B cell (primary cell): Measurements from ENCODE around the gene LRRK2. TPM values are rescaled to one million over a fixed set of nuclear protein-coding genes. Genes with fewer than 3 reads are reported as not detected.

Experiments used
- ATAC-seq: fragments of 200-7000 bp; cut with Tn5 transposase; one replicate; pipeline ENCODE4 v1.10.0; 2021; ENCODE audit warnings: low read depth, mild to moderate bottlenecking, moderate number of reproducible peaks, moderate library complexity
- CTCF ChIA-PET: fragments of 350-600 bp; sonication (Branson Sonifier 250); formaldehyde crosslinking; loops from one replicate; lab custom pipeline; 2021; ENCODE audit warnings: antibody characterized with exemption, inconsistent platforms; lab: Charles Lee
- POLR2A ChIA-PET: fragments of 350-600 bp; sonication (Branson Sonifier 250); formaldehyde crosslinking; loops from one replicate; lab custom pipeline; 2021; ENCODE audit warnings: antibody characterized with exemption; lab: Charles Lee
- DNase-seq: peaks from one replicate; pipeline ENCODE4 v3.0.0; 2013
- H2AFZ ChIP-seq: 2 replicates; pipeline ENCODE4 v1.6.1; 2012; ENCODE audit warnings: mild to moderate bottlenecking, low read depth, low read length; ENCODE audit not compliant: insufficient read depth, poor library complexity, severe bottlenecking
- H3K27ac ChIP-seq, 2 donors: 1 replicate in 1 of 2; 2 replicates in 1 of 2; pipeline ENCODE4 v1.5.1; 2012 to 2013; ENCODE audit warnings: low read length in 2 of 2, mild to moderate bottlenecking in 2 of 2, moderate library complexity in 1 of 2
- H3K27me3 ChIP-seq, 4 experiments: fragments of 200-600 bp in 1 of 4; sonication (generic) in 1 of 4; replicated peaks in 1 of 4; 1 replicate in 2 of 4; 2 replicates in 2 of 4; pipeline versions ENCODE4 v1.6.1 to v1.7.0; 2013 to 2016; ENCODE audit warnings: low read length in 3 of 4, mild to moderate bottlenecking in 2 of 4, mixed read lengths in 1 of 4, moderate library complexity in 1 of 4; ENCODE audit not compliant: insufficient read depth in 4 of 4, control insufficient read depth in 3 of 4; ENCODE audit errors: control extremely low read depth in 1 of 4
- H3K36me3 ChIP-seq, 2 experiments: replicated peaks in 1 of 2; 1 replicate in 1 of 2; 2 replicates in 1 of 2; pipeline versions ENCODE4 v1.6.1 to v1.7.1; 2013; ENCODE audit warnings: low read length in 1 of 2; ENCODE audit not compliant: insufficient read depth in 2 of 2, control insufficient read depth in 1 of 2; ENCODE audit errors: control extremely low read depth in 1 of 2, extremely low read depth in 1 of 2
- H3K4me1 ChIP-seq, 2 donors: fragments of 200-600 bp in 1 of 2; sonication (generic) in 1 of 2; 1 replicate in 1 of 2; 2 replicates in 1 of 2; pipeline versions ENCODE4 v1.5.1 to v1.6.1; 2013 to 2017; ENCODE audit warnings: low read length in 2 of 2; ENCODE audit not compliant: control insufficient read depth in 2 of 2, insufficient read depth in 2 of 2
- H3K4me2 ChIP-seq: replicated peaks from 2 replicates; pipeline ENCODE3; 2012; ENCODE audit warnings: mild to moderate bottlenecking, low read depth, low read length; ENCODE audit not compliant: poor library complexity, severe bottlenecking
- H3K4me3 ChIP-seq, 5 experiments: fragments of 200-600 bp in 1 of 5; sonication (generic) in 1 of 5; 1 replicate in 3 of 5; 2 replicates in 2 of 5; pipeline versions ENCODE4 v1.5.1 to v1.7.0; 2011 to 2016; ENCODE audit warnings: low read length in 4 of 5, mild to moderate bottlenecking in 4 of 5, low read depth in 2 of 5, control low read depth in 1 of 5, moderate library complexity in 1 of 5; ENCODE audit not compliant: insufficient read depth in 1 of 5; ENCODE audit errors: control extremely low read depth in 1 of 5, extremely low read depth in 1 of 5
- H3K79me2 ChIP-seq: fragments of 200-600 bp; sonication (generic); one replicate; pipeline ENCODE4 v1.6.0; 2016; ENCODE audit warnings: low read length; ENCODE audit not compliant: control insufficient read depth, insufficient read depth
- H3K9ac ChIP-seq: fragments of 200-600 bp; sonication (generic); 2 replicates; pipeline ENCODE4 v1.6.1; 2017; ENCODE audit warnings: mild to moderate bottlenecking, low read length, moderate library complexity
- H3K9me3 ChIP-seq, 3 donors: one replicate each; pipeline versions ENCODE4 v1.6.1 to v1.7.1; 2013; ENCODE audit warnings: low read length in 2 of 3; ENCODE audit not compliant: control insufficient read depth in 2 of 3, insufficient read depth in 1 of 3; ENCODE audit errors: control extremely low read depth in 1 of 3
- H4K20me1 ChIP-seq: 2 replicates; pipeline ENCODE4 v1.6.0; 2012; ENCODE audit warnings: mild to moderate bottlenecking, low read length; ENCODE audit not compliant: insufficient read depth, control insufficient read depth, poor library complexity, severe bottlenecking
- H3K27ac Mint-ChIP-seq: one replicate; pipeline ENCODE4 v1.8.0; 2021; ENCODE audit warnings: mixed read lengths
- H3K27me3 Mint-ChIP-seq: one replicate; pipeline ENCODE4 v1.8.0; 2021; ENCODE audit warnings: mixed read lengths
- H3K4me1 Mint-ChIP-seq: one replicate; pipeline ENCODE4 v1.8.0; 2021; ENCODE audit warnings: mixed read lengths
- H3K4me3 Mint-ChIP-seq: one replicate; pipeline ENCODE4 v1.8.0; 2021; ENCODE audit warnings: mixed read lengths
- H3K9me3 Mint-ChIP-seq: one replicate; pipeline ENCODE4 v1.8.0; 2022; ENCODE audit warnings: mixed read lengths; ENCODE audit not compliant: insufficient read depth
- EZH2 ChIP-seq: IDR thresholded peaks from 2 replicates; pipeline ENCODE4 v1.6.1; 2012; ENCODE audit warnings: borderline replicate concordance, low read depth, mild to moderate bottlenecking, moderate library complexity, low read length; ENCODE audit not compliant: insufficient read depth, poor library complexity, severe bottlenecking
- WGBS: methylation state at CpG from one replicate; pipeline ENCODE4 v1.1.5; 2013; ENCODE audit warnings: missing lambda C conversion rate; ENCODE audit not compliant: insufficient coverage; 5-methylcytosine and 5-hydroxymethylcytosine counted together
- intact Hi-C: fragments of 100-400 bp; cut with micrococcal nuclease; formaldehyde crosslinking; loops from one replicate; pipeline ENCODE4 v1.10.0; 2022
- polyA plus RNA-seq: library from polyadenylated mRNA; depleted of rRNA; stranded (reverse); fragments of >200 nt; gene quantifications from 2 replicates; pipeline ENCODE4 v1.2.3, GENCODE V29; 2012
- total RNA-seq, 2 donors: library from RNA; stranded (reverse); fragments of 120-200 nt in 1 of 2; gene quantifications; 1 replicate in 1 of 2; 2 replicates in 1 of 2; pipeline versions ENCODE4 v1.2.3 to v1.2.4, GENCODE V29; 2013 to 2022
- TF ChIP-seq, protein P1 (sequence below): fragments of 200-600 bp; IDR thresholded peaks from one replicate; pipeline ENCODE4 v1.8.0; 2022; ENCODE audit warnings: antibody characterized with exemption, mild to moderate bottlenecking

The LRRK2 gene
- total and polyA plus RNA-seq, 2 donors (not counting 1 experiment from before 2014, with no cell fraction given), result 14.1 to 60.2 TPM

DNA sequence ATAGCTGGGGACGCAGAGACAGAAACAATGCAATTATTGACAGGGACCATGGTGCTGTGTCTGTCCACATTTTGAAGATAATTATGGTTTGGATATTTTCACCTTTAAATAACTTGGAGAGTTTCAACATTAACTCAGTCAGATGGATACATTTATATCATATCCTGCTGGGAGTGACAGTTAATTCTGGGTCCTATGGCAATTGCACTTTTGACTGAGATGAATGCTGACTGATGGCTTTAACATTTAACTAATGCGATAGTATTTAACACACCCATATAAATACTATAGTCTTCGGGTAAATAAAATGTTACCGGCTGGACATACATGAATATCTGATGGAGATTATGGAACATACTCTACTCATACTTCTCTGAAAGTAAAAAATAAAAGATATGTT is 118.3 kb downstream of the LRRK2 start:
- ATAC-seq, result no peak
- no peaks in the 10 kb centered on the region for H3K27me3 Mint-ChIP-seq
- H3K4me2 ChIP-seq, result no peak overlapping the region
- H3K4me3 Mint-ChIP-seq, result no peak overlapping the region
- no peak overlapping the region for H3K9ac ChIP-seq
- H3K36me3 ChIP-seq, result peaks cover 4 to 47% of the 10 kb centered on the region in 2 experiments
- H2AFZ ChIP-seq, result no peak overlapping the region
- peaks cover 5% of the 10 kb centered on the region for H3K4me1 Mint-ChIP-seq
- ChIA-PET POLR2A (no interaction called here), CTCF (interaction anchor here (1.7 kb wide), 1 partner anchor 28 kb away, joined by 5 read pairs; no protein-coding TSS in a partner anchor)
- H3K4me1 ChIP-seq, result no peaks in the 10 kb centered on the region
- no peak overlapping the region for H3K27ac Mint-ChIP-seq
- no peaks in the 10 kb centered on the region for H3K9me3 ChIP-seq
- intact Hi-C loops, result no loop called here
- H4K20me1 ChIP-seq, result no peaks in the 10 kb centered on the region
- no peaks in the 10 kb centered on the region for H3K79me2 ChIP-seq
- H3K9me3 Mint-ChIP-seq, result no peaks in the 10 kb centered on the region
- no peak for DNase-seq
- H3K27ac ChIP-seq, result no peak overlapping the region
- TF ChIP-seq, protein P1, sequence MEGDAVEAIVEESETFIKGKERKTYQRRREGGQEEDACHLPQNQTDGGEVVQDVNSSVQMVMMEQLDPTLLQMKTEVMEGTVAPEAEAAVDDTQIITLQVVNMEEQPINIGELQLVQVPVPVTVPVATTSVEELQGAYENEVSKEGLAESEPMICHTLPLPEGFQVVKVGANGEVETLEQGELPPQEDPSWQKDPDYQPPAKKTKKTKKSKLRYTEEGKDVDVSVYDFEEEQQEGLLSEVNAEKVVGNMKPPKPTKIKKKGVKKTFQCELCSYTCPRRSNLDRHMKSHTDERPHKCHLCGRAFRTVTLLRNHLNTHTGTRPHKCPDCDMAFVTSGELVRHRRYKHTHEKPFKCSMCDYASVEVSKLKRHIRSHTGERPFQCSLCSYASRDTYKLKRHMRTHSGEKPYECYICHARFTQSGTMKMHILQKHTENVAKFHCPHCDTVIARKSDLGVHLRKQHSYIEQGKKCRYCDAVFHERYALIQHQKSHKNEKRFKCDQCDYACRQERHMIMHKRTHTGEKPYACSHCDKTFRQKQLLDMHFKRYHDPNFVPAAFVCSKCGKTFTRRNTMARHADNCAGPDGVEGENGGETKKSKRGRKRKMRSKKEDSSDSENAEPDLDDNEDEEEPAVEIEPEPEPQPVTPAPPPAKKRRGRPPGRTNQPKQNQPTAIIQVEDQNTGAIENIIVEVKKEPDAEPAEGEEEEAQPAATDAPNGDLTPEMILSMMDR, result no peak
- no peak for TF ChIP-seq EZH2
- no peaks in the 10 kb centered on the region for H3K27me3 ChIP-seq
- 100% methylated on average over 1 of the region's 4 CpGs for WGBS
- H3K4me3 ChIP-seq, result no peak overlapping the region

DNA sequence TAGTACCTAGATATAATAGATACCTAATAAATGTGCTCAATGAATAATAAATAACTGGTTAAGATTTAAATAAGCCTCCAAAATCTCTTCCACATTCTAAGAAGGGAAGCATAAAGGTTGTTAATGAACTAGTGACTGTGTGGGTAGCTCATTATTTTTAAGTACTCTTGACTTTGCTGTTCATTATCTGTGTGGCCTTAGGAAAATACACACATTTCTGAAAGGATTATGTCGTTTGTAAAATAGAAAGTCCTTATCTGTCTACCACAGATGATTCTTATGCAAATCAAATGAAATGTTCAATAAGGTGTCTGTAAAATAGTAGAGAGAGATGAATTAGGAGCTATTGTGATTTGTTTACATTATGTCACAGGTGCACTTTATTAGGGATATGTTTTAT is 119.5 kb downstream of the LRRK2 start:
- Histone ChIP-seq H4K20me1 (no peaks in the 10 kb centered on the region), H3K27me3 (no peaks in the 10 kb centered on the region), H3K27ac (no peak overlapping the region), H3K4me2 (no peak overlapping the region), H3K4me3 (no peak overlapping the region), H3K9ac (no peak overlapping the region), H3K4me1 (no peaks in the 10 kb centered on the region), H3K36me3 (peaks cover 5 to 41% of the 10 kb centered on the region in 2 experiments), H3K79me2 (no peaks in the 10 kb centered on the region), H2AFZ (no peak overlapping the region), H3K9me3 (no peaks in the 10 kb centered on the region)
- intact Hi-C loops, result no loop called here
- TF ChIP-seq, protein P1, result no peak
- TF ChIP-seq EZH2, result no peak
- no CpG with 5 or more reads among the region's 1 CpG for WGBS
- Mint-ChIP-seq H3K4me1 (peaks cover 5% of the 10 kb centered on the region), H3K9me3 (no peaks in the 10 kb centered on the region), H3K27ac (no peak overlapping the region), H3K27me3 (no peaks in the 10 kb centered on the region), H3K4me3 (no peak overlapping the region)
- ATAC-seq (no peak), DNase-seq (no peak)
- POLR2A ChIA-PET, result no interaction called here
- CTCF ChIA-PET, result no interaction called here
